Kidney (tissue), 14 donors: ENCODE data around the gene NAP1L4. TPM values are rescaled to one million over a fixed set of nuclear protein-coding genes. Genes with fewer than 3 reads are reported as not detected.
A peak's percentile ranks its signal among the peaks of the same experiment; 100 is the strongest.
"Not testable (repeated sequence)": the region's sequence is repeated elsewhere in the genome, so short reads cannot be mapped to it uniquely, and the experiment has no call there.

ENCODE experiments used
- DNase-seq, 5 donors: peaks; one replicate each; pipeline ENCODE4 v3.0.0-alpha.2; 2013 to 2020
- FAIRE-seq: peaks from 2 replicates; lab custom pipeline; 2012; peaks lifted over from hg19 to GRCh38; lab: Jason Lieb, UNC
- H3K27ac ChIP-seq, 2 donors: one replicate each; pipeline ENCODE4 v1.7.0; 2013; ENCODE audit warnings: low read depth in 2 of 2, low read length in 2 of 2, inconsistent platforms in 1 of 2
- H3K27me3 ChIP-seq: one replicate; pipeline ENCODE4 v1.7.1; 2013; ENCODE audit warnings: low read length, inconsistent platforms; ENCODE audit not compliant: control insufficient read depth, insufficient read depth
- H3K36me3 ChIP-seq, 3 donors: one replicate each; pipeline versions ENCODE4 v1.7.0 to v1.7.1; 2013; ENCODE audit warnings: low read length in 3 of 3, control low read depth in 1 of 3, inconsistent platforms in 1 of 3; ENCODE audit not compliant: insufficient read depth in 3 of 3, control insufficient read depth in 2 of 3
- H3K4me1 ChIP-seq, 3 donors: one replicate each; pipeline versions ENCODE4 v1.7.0 to v1.7.1; 2013; ENCODE audit warnings: low read length in 3 of 3, inconsistent platforms in 1 of 3, low read depth in 1 of 3; ENCODE audit not compliant: control insufficient read depth in 2 of 3, insufficient read depth in 2 of 3
- H3K4me3 ChIP-seq, 3 donors: one replicate each; pipeline versions ENCODE4 v1.7.0 to v1.8.1; 2013; ENCODE audit warnings: low read length in 3 of 3, control low read depth in 1 of 3, inconsistent platforms in 1 of 3
- H3K9ac ChIP-seq, 3 donors: one replicate each; pipeline versions ENCODE4 v1.7.0 to v1.7.1; 2013; ENCODE audit warnings: low read length in 3 of 3, control low read depth in 1 of 3, inconsistent platforms in 1 of 3
- H3K9me3 ChIP-seq, 3 donors: one replicate each; pipeline versions ENCODE4 v1.7.0 to v1.7.1; 2013; ENCODE audit warnings: low read length in 3 of 3, control low read depth in 1 of 3, inconsistent platforms in 1 of 3; ENCODE audit not compliant: control insufficient read depth in 2 of 3, insufficient read depth in 1 of 3
- intact Hi-C: fragments of 100-400 bp; cut with DNase I; formaldehyde crosslinking; loops from one replicate; pipeline ENCODE4 v1.11.1; 2022
- polyA plus RNA-seq: library from polyadenylated mRNA; stranded (reverse); fragments of 350-450 nt; fragmentation: Illumina TruSeq; extraction: RNeasy Lipid Tissue Mini Kit (QIAGEN cat#74804); gene quantifications from one replicate; pipeline ENCODE4 v1.2.3, GENCODE V29; 2014; ENCODE audit warnings: low read depth, low replicate concordance; ENCODE audit not compliant: insufficient read depth
- total RNA-seq: library from RNA; stranded (reverse); fragmentation: NEBNext Ultra II Directional; extraction: Animal tissue kit (Norgen Biotek cat#: 25700); gene quantifications from one replicate; pipeline ENCODE4 v1.2.1, GENCODE V29; 2021
- TF ChIP-seq, protein P1 (sequence below): IDR thresholded peaks from 3 replicates; pipeline ENCODE4 v1.5.1; 2012; ENCODE audit warnings: mild to moderate bottlenecking, moderate library complexity, borderline replicate concordance; ENCODE audit not compliant: insufficient read depth; ENCODE audit errors: extremely low read depth
- donor health status: control.
- donor health status: control.
- donor health status: control.
- donor health status: control.
- donor health status: control.
- donor health status: DM: yes; HTN: yes; CAD: no.
- donor health status: Normal renal cell carcinoma (clear cell type).

NAP1L4 gene
- total and polyA plus RNA-seq, 2 donors from 2014 or later = 120 to 133 TPM

DNA sequence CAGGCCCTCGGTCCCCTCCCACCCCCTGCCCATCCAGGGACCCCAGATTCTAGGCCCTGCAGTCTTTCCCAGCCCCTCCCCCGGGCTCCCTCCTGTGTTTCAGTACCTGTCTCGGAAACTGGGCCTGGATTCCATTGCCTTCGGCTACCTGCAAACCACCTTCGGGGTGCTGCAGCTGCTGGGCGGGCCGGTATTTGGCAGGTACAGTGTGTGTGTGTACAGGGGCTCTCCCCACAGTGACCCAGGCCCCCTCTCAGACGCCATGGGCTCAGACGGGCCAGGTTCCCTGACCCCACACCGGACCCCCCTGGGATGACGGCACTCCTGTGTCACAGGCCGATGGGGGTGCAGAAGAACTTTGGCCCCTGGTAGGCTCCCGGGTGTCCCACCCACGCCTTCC, 84.0 kb downstream of the NAP1L4 start:
- FAIRE-seq (no peak), DNase-seq (no peak)
- no peak overlapping the region for H3K4me3 ChIP-seq
- H3K9me3 ChIP-seq = no peaks in the 10 kb centered on the region
- no peaks in the 10 kb centered on the region for H3K36me3 ChIP-seq
- no peak overlapping the region for H3K27ac ChIP-seq
- intact Hi-C loops = no loop called here
- H3K4me1 ChIP-seq = peaks cover 0 to 21% (median 15%) of the 10 kb centered on the region in 3 donors
- no peaks in the 10 kb centered on the region for H3K27me3 ChIP-seq
- TF ChIP-seq, protein P1, sequence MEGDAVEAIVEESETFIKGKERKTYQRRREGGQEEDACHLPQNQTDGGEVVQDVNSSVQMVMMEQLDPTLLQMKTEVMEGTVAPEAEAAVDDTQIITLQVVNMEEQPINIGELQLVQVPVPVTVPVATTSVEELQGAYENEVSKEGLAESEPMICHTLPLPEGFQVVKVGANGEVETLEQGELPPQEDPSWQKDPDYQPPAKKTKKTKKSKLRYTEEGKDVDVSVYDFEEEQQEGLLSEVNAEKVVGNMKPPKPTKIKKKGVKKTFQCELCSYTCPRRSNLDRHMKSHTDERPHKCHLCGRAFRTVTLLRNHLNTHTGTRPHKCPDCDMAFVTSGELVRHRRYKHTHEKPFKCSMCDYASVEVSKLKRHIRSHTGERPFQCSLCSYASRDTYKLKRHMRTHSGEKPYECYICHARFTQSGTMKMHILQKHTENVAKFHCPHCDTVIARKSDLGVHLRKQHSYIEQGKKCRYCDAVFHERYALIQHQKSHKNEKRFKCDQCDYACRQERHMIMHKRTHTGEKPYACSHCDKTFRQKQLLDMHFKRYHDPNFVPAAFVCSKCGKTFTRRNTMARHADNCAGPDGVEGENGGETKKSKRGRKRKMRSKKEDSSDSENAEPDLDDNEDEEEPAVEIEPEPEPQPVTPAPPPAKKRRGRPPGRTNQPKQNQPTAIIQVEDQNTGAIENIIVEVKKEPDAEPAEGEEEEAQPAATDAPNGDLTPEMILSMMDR = no peak
- no peak overlapping the region for H3K9ac ChIP-seq

DNA sequence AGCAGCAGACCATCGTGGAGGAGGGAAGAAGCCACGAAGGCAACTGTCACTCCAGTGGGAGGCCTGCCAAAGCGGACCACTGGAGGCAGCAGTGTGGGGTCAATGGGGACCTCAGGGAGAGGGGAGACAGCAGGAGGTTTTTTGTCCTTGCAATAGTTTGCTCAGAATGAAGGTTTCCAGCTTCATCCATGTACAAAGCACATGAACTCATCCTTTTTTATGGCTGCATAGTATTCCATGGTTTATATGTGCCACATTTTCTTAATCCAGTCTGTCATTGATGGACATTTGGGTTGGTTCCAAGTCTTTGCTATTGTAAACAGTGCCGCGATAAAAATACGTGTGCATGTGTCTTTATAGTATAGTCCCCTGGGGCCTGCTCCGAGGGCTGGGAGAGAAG, 86.8 kb downstream of the NAP1L4 start:
- FAIRE-seq, H3K9ac ChIP-seq, H3K27ac ChIP-seq, H3K4me3 ChIP-seq, intact Hi-C loops, H3K36me3 ChIP-seq, H3K27me3 ChIP-seq, H3K9me3 ChIP-seq, DNase-seq: not testable (repeated sequence)
- H3K4me1 ChIP-seq = peaks cover 0 to 22% (median 17%) of the 10 kb centered on the region in 3 donors

DNA sequence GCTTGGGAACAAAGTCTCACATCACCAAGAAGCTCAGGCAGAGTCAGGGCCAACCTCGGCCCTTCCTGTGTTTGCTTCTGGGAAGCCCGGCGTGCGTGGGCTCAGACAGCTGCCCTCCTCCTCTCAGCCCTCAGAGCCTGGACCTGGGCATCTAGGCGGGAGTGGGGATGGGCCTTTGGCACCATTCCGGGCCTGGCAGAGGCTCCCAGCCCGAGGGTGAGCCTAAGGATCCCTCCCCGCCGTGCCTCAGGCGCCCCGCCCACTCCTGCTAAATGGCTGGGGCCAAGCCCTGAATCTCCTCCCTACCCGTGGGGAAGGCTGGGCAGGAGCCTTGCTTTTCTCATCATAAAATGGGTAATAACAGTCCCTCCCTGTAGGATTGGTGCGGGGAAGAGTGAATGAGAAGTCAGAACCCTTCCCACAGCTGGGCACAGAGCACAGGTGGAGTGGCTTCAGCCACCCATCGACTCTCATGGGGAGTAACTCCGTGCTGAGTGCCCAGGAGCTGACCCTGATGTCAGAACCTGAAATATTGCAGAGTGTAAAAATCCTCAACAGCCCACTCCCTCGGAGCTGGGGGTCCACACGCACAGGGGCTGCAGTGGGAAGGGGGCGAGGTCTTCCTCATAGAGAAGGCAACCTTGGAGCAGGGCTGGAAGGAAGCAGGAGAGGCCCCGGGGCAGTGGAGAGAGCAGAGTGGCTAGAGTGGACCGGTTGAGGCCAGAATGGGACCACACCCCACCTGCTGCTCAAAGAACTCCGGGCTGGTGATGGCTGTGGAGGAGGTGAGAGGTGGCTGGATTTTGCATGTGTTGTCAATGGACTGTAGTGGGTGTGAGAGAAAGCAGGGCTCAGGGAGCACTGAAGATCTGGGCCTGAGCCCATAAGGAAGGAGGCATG, 87.7 kb downstream of the NAP1L4 start:
- intact Hi-C loops = no loop called here

DNA sequence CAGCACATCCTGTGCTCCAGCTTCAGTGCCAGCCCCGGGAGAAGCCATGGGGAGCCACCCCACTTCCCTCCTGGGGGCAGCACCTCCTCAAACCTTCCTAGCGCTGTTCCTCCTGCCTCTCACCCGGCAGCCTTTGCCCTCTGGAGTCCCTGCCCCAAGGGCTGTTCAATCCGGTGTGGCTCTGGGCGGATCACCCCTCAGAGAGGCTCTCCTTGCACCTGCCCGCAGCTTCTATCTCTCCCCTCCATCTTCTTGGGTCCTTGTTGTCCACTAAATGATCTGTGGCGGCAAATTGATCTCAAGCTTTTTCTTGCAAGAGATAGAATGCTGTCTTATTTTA, 88.5 kb downstream of the NAP1L4 start:
- Histone ChIP-seq H3K4me1 (peaks cover 0 to 27% (median 22%) of the 10 kb centered on the region in 3 donors), H3K27me3 (no peaks in the 10 kb centered on the region), H3K9ac (no peak overlapping the region), H3K4me3 (peak overlapping the region in 2 of 3 donors; percentile 43 to 70), H3K36me3 (no peaks in the 10 kb centered on the region), H3K27ac (peak overlapping the region; percentile 65 to 83), H3K9me3 (no peaks in the 10 kb centered on the region)
- TF ChIP-seq, protein P1 = no peak
- no peak for FAIRE-seq
- no peak for DNase-seq
- intact Hi-C loops = no loop called here

More for the DNA sequence above, 87.7 kb downstream of the NAP1L4 start:
- Histone ChIP-seq H3K4me3 (peak overlapping the region in 2 of 3 donors; percentile 43 to 70), H3K36me3 (no peaks in the 10 kb centered on the region), H3K27ac (peak overlapping the region; percentile 32 to 83), H3K27me3 (no peaks in the 10 kb centered on the region), H3K9me3 (no peaks in the 10 kb centered on the region), H3K9ac (peak overlapping the region in 1 of 3 donors; percentile 15), H3K4me1 (peaks cover 0 to 22% (median 21%) of the 10 kb centered on the region in 3 donors)
- FAIRE-seq = no peak
- DNase-seq = no peak
- TF ChIP-seq, protein P1 = no peak
